GM18868 (cell line): ENCODE measurements around the gene GAS5.

ENCODE experiments used
- ATAC-seq: cut with Tn5 transposase; IDR thresholded peaks from one replicate; pipeline ENCODE4 v1.9.1; 2021; ENCODE audit warnings: mild to moderate bottlenecking, moderate library complexity; ENCODE audit not compliant: unreplicated experiment

Gene GAS5

DNA sequence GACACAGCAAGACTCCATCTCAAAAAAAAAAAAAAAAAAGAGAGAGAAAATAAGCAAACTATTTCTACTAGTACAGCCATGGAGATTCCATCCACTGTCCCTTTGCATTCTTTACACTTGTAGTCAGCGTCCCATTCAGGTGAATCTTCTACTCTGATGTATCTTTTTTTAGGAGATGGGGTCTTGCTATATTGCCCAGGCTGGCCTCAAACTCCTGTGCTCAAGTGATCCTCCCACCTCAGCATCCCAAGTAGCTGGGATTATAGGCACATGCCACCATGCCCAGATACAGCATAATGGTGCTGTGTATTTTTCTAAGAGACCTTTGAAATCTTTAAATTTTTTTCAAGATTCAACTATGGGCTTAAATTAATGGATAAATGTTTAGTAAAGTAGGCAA lies 35.0 kb downstream of the GAS5 start:
- ATAC-seq: no peak

- ATAC-seq: no peak
These were observed 40.2 kb downstream of the GAS5 start for GRCh38 chr1:173827611-173828010.

- ATAC-seq: peak; percentile 81
These were observed 43.3 kb downstream of the GAS5 start, which contains the start of the genes CENPL and DARS2 for GRCh38 chr1:173824315-173825081. Gene CENPL, minus strand, starts transcription at chr1:173824883. Its CDS starts 13,584 bp downstream, at chr1:173811299. Gene DARS2, plus strand, starts transcription at chr1:173824673. Its CDS starts 557 bp downstream, at chr1:173825230.

- ATAC-seq: peak; percentile 35
These were observed 43.9 kb downstream of the GAS5 start for GRCh38 chr1:173823781-173824314.

GRCh38 chr1:173821680-173822079 lies 46.1 kb downstream of the GAS5 start:
- no peak for ATAC-seq

GRCh38 chr1:173818459-173818858 lies 49.3 kb downstream of the GAS5 start:
- no peak for ATAC-seq
